HG02763 (cell line): ENCODE results near the gene NR1D2.

Source experiments
- ATAC-seq: cut with Tn5 transposase; IDR thresholded peaks from one replicate; pipeline ENCODE4 v1.9.1; 2021; ENCODE audit warnings: mild to moderate bottlenecking, moderate library complexity; ENCODE audit not compliant: unreplicated experiment

The NR1D2 gene

DNA sequence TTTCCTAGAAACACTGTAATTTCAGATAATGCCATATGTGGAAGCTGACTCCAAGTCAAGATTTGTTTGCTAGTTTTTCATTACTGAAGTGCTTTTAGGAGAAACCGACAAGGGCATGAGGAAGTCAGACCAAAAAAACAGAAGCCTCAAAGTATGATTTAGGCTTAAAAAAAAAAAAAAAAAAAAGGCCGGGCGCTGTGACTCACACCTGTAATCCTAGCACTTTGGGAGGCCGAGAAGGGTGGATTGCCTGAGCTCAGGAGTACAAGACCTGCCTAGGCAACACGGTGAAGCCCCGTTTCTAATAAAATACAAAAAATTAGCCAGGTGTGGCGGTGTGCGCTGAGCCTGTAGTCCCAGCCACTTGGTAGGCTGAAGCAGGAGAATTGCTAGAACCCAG, 16.6 kb upstream of the NR1D2 start:
- no peak for ATAC-seq

DNA sequence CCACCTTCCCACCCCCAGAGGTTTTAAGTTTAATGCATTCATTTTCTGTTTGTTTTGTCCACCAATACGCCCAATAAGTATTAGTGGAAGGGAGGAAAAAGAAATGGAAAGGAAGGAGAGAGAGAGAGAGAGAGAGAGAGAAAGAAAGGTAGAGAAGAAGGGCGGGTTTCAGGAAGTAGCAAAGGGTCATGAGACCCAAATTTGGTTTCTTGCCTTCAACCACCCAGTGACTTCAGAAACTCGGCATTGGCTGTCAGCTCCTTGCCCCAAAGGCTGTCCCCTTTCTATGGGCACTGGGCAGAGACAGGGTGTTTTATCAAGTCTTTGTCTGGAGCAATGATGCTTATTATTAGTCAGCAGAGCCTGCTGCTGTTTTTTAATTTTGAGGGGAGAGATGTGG, 13.5 kb upstream of the NR1D2 start:
- ATAC-seq, result no peak

DNA sequence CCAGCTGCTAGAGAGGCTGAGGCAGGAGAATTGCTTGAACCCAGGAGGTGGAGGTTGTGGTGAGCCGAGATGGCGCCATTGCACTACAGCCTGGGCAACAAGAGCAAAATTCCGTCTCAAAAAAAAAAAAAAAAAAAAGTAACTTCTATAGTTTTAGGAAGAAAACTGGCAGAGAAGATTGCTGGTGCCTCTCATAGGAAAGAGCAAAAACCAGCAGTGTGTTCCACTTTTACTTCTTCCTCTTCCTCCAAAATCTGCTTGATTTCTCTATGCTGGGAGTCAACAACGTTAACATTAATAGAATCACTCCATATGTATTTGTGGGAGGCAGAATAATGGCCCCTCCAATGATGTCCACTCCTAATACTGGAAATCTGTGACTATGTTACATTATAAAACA, 12.5 kb upstream of the NR1D2 start:
- ATAC-seq, result no peak

GRCh38 chr3:23934253-23934652, 10.8 kb upstream of the NR1D2 start:
- no peak for ATAC-seq

- no peak for ATAC-seq
These were observed 7.8 kb upstream of the NR1D2 start for GRCh38 chr3:23937296-23937695.

GRCh38 chr3:23938688-23939087, 6.4 kb upstream of the NR1D2 start:
- ATAC-seq, result no peak

GRCh38 chr3:23940775-23941174, 4.3 kb upstream of the NR1D2 start:
- no peak for ATAC-seq

- ATAC-seq, result no peak
These were observed 3.6 kb upstream of the NR1D2 start for GRCh38 chr3:23941440-23941839.

GRCh38 chr3:23942546-23942945, 2.5 kb upstream of the NR1D2 start:
- no peak for ATAC-seq

- ATAC-seq, result no peak
These were observed 891 bp upstream of the NR1D2 start for GRCh38 chr3:23944007-23944783.

DNA sequence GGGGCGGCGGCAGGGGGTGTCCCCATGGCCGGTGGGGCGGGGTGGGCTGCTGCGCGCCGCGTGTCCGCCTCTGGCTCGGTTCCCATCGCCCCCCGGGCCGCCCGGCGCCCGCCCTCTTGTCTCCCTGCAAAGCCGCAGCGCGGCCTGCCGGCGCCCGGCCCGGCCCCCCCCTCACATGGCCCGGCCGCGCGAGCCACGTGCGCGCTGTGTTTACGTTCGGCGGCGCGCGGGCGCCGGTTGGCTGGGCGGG, 502 bp downstream of the NR1D2 start:
- ATAC-seq, result no peak

DNA sequence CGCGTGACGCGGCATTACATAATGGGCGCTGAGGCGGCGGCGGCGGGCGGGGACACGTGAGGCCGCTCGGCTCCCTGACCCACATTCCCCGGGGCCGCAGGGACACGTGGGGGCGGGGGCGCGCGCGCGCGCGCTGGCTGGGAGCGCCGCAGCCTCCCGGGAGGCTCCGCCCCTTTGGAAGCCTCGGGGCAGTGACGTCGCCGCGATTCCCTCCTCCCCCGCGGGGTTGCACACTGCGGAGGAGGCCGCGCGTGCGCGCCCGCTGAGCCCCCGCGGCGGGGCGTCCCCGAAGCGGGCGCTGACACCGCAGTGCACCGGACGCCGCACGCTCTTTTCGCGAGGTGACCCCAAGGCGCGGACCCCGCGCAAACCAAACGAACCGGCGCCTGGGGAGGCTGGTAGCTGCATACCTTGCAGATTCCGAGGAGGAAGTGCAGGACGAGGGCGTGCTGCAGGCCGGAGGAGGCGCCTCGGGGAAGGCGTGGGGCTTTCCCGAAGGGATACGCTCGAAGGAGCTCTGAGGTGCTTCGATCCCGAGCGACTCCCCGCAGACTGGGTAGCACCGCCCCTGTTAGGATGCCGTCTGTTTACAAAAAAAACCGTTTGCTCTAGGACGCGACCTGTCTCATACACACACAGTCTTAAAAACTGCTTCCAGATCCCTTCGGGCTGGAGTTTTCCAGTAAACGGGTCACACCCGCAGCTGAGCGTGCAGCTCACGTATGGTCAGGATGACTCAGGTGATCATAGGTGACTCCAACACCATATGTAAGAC, 1.0 kb downstream of the NR1D2 start:
- ATAC-seq, result peak; percentile 74

- ATAC-seq, result no peak
These were observed 3.7 kb downstream of the NR1D2 start for GRCh38 chr3:23948761-23949160.

DNA sequence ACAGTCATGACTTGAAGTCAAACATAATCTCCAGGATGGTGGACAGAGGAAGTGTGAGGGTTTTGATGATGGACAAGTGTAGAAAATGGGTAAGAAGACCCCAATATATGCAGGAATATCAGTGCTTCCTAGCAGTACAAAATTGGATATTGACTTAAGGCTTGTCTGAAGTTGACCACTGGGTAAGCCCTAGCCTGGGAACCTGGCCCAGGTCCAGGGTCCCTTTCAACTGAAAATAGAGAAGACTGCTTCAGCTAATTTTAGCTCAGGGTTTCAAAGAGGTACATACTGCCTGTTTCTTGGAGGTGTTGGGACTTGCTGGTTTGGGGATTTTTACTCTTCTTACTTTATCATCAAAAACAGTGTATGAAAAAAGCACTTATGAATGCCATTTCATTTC, 4.7 kb downstream of the NR1D2 start:
- peak; percentile 15 for ATAC-seq

DNA sequence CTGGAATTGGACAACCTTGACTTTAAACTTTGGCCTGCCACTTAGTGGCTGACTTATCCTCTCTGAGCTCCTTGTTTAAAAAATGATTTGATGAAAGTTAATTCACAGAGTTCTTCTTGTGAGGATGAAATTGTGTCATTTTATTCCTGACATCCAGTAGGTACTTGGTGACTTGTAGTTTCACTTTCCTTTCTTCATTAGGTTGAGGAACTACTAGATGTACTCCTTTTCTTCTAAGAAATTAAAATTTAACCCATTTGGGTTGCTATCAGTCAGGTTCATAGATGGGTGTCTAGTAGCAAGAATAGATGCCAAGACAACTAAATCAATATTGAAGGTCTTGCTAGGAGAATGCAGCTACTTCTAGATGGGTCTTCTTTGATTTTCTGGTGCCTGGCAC, 5.2 kb downstream of the NR1D2 start:
- no peak for ATAC-seq

- ATAC-seq, result peak; percentile 46
These were observed 7.6 kb downstream of the NR1D2 start for GRCh38 chr3:23952646-23953045.

DNA sequence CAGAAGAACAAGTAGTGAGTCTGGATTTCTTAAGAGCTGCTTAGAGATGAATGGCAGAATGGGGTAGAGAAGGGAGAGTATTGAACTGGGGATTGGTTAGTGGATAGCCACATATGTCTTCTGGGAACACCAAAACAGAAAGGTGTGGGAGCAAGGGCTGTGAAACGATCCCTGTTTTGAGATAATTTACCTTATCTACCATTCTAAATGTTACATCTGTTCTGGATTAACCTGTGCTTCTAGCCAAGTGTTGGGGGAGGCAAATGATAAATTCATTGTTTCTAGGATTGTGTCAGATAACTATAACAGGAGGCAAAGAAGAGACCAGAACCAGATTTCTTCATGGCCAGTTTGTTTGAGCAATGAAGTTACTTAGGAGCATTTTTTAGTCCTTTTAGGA, 8.4 kb downstream of the NR1D2 start:
- no peak for ATAC-seq

DNA sequence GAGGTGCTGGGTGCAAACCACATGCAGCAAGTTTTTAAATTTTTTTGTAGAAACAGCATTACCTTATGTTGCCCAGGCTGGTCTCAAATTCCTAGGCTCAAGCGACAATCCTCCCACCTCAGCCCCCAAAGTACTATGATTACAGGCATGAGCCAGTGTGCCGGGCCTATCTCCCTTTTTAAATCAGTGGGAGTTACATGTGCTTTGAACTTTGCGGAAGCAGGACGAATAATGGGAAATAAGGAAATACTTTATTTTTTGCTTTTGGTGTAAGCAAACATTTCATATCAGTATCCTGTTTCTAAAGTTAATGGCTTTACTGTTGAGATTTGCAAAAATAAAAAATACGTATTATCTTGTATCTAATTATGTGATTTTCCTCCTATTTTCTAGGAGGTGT, 9.1 kb downstream of the NR1D2 start:
- ATAC-seq, result no peak

DNA sequence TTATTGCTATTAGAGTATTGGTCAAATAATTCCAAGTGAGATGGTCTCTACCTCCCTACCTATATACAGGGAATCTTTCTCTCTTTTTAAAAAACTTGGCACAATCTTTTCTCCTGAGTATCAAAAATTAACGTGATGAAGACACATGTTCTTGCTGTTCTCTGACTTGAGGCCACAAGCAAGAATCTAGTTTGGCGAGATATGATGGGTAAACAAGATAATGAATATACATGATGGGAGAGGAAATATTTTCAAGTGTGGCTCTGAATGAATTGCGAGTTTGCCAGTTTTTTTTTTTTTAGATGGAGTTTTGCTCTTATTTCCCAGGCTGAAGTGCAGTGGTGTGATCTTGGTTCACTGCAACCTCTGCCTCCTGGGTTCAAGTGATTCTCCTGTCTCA, 11.6 kb downstream of the NR1D2 start:
- ATAC-seq, result no peak

DNA sequence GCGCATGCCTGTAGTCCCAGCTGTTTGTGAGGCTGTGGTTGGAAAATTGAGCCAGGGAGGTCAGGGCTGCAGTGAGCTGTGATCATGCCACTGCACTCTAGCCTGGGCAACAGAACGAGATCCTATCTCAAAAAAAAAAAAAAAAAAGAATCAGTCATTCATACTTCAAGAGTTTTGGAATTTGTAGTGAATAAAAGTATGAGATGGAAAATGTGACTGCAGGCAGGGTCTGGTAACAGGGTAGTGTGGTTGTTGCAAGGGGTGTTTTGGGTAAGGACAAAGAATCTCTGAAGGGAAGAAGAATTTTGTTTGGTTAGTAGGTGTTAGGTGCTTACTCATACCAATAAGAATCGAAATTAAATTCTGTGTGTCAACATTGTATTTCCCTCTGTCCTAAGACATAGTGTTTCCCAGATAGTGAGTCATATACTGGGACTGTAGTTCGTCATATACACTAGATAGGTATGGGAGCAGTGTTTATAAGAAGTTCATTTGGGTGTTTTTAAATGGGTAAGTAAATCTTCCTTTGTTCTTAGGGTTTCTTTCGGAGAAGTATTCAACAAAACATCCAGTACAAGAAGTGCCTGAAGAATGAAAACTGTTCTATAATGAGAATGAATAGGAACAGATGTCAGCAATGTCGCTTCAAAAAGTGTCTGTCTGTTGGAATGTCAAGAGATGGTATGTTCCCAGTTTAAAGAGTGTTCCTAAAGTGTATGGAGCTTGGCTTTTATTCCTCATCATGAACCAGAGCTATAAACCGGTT, 14.2 kb downstream of the NR1D2 start:
- no peak for ATAC-seq

GRCh38 chr3:23960649-23961048, 15.6 kb downstream of the NR1D2 start:
- no peak for ATAC-seq

DNA sequence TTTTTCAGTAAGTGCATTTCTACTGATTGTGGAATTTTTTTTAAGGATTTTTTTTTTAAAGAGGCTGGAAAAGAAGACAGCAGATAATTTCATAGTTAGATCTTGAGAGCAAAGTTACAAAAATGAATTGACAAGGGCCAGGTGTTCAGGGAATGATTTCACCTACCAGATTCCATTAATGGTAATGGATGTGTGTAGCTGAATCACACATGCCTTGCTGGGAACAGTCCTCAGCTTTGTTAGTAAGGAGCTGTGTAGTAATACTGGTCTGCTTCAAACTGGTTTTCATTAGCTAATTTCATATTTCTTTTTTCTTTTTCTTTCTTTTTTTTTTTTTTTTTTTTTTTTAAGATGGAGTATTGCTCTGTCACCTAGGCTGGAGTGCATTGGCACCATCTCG, 16.0 kb downstream of the NR1D2 start:
- no peak for ATAC-seq
